Hematopoietic multipotent progenitor cell treated with erythropoietin and hydrocortisone succinate and interleukin-3 and kit ligand, for 17 days (in vitro differentiated cells): ENCODE measurements around the gene GPC5.
"Not testable (repeated sequence)": the region's sequence is repeated elsewhere in the genome, so short reads cannot be mapped to it uniquely, and the experiment has no call there.

ENCODE experiments used
- DNase-seq: peaks from one replicate; pipeline ENCODE4 v3.0.0-alpha.2; 2015; ENCODE audit warnings: low spot score

Gene GPC5

GRCh38 chr13:92483894-92484293 lies 1085.5 kb downstream of the GPC5 start:
- DNase-seq = no peak

- no peak for DNase-seq
These were observed 1088.8 kb downstream of the GPC5 start for GRCh38 chr13:92487238-92487637.

GRCh38 chr13:92488249-92488852 lies 1089.9 kb downstream of the GPC5 start:
- no peak for DNase-seq

- no peak for DNase-seq
These were observed 1093.4 kb downstream of the GPC5 start for GRCh38 chr13:92491839-92492238.

GRCh38 chr13:92494915-92495314 lies 1096.5 kb downstream of the GPC5 start:
- DNase-seq = no peak

GRCh38 chr13:92500192-92500591 lies 1101.8 kb downstream of the GPC5 start:
- DNase-seq = no peak

GRCh38 chr13:92510416-92510815 lies 1112.0 kb downstream of the GPC5 start:
- no peak for DNase-seq

GRCh38 chr13:92512852-92513251 lies 1114.4 kb downstream of the GPC5 start:
- no peak for DNase-seq

- DNase-seq = no peak
These were observed 1115.3 kb downstream of the GPC5 start for GRCh38 chr13:92513672-92514071.

- DNase-seq = no peak
These were observed 1116.2 kb downstream of the GPC5 start for GRCh38 chr13:92514420-92515125.

GRCh38 chr13:92516878-92517277 lies 1118.5 kb downstream of the GPC5 start:
- not testable (repeated sequence) for DNase-seq

GRCh38 chr13:92518622-92519021 lies 1120.2 kb downstream of the GPC5 start:
- not testable (repeated sequence) for DNase-seq

GRCh38 chr13:92530364-92530763 lies 1131.9 kb downstream of the GPC5 start:
- no peak for DNase-seq

GRCh38 chr13:92535222-92536006 lies 1137.0 kb downstream of the GPC5 start:
- DNase-seq = no peak

- DNase-seq = no peak
These were observed 1139.0 kb downstream of the GPC5 start for GRCh38 chr13:92537471-92537870.

- no peak for DNase-seq
These were observed 1139.7 kb downstream of the GPC5 start for GRCh38 chr13:92538164-92538563.

GRCh38 chr13:92539148-92539547 lies 1140.7 kb downstream of the GPC5 start:
- DNase-seq = not testable (repeated sequence)

- no peak for DNase-seq
These were observed 1148.8 kb downstream of the GPC5 start for GRCh38 chr13:92547266-92547665.

- no peak for DNase-seq
These were observed 1150.9 kb downstream of the GPC5 start for GRCh38 chr13:92549276-92549675.

GRCh38 chr13:92553470-92554114 lies 1155.2 kb downstream of the GPC5 start:
- no peak for DNase-seq

- DNase-seq = no peak
These were observed 1162.5 kb downstream of the GPC5 start for GRCh38 chr13:92560883-92561282.

- no peak for DNase-seq
These were observed 1166.5 kb downstream of the GPC5 start for GRCh38 chr13:92564942-92565341.

- no peak for DNase-seq
These were observed 1168.3 kb downstream of the GPC5 start for GRCh38 chr13:92566767-92567166.
